ENCODE results near the gene LIN54. TPM values are rescaled to one million over a fixed set of nuclear protein-coding genes. Genes with fewer than 3 reads are reported as not detected.
A peak's percentile ranks its signal among the peaks of the same experiment; 100 is the strongest.

Gene LIN54
- polyA plus RNA-seq, 3 donors: 1.6 to 2.7 (median 2.2) TPM

DNA sequence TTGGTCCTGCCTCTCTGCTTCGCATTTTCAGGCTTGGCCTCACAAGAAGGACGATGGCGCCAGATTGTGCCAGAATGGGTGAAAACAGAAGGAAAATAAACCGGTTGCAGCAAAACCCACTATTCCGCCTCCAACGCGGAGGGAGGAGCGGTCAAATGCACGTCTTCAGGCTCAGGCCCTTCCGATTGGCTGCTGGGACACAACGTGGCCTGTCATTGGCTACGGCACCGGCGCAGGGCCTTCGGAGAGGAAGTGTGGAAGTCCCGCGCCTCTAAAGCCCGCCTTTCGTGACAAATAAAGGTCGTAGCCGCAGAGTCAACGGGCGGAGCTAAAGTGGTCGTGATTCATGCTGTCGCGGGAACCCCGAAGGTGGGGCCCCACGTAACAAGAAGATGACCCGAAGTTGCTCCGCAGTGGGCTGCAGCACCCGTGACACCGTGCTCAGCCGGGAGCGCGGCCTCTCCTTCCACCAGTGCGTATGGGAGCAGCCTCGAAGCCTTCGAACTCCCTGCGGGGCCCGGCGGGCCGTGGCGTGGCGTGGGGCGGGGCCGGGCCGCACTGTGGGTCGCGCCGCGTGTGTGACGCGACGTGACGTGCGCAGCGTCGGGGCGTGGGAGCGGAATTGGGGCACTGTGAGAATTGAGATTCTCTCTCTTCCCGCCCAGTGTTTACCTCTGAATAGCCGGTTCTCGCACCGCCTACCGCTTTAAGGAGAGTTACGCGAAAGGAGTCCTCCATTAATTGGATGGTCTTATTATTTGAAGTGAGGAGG, 110.0 kb downstream of the LIN54 start, which contains the start of gene THAP9:
Gene THAP9, plus strand, starts transcription at position 325 of the 772 bp plus-strand sequence. Its CDS starts 68 bp downstream, at position 393.
- 0 to 1% (median 0%) methylated on average over 67 of the region's 67 CpGs for WGBS, 3 donors
- H3K27ac ChIP-seq (ENCODE audit: low read depth, low read length): peak within 1 kb of the TSS; percentile 98

DNA sequence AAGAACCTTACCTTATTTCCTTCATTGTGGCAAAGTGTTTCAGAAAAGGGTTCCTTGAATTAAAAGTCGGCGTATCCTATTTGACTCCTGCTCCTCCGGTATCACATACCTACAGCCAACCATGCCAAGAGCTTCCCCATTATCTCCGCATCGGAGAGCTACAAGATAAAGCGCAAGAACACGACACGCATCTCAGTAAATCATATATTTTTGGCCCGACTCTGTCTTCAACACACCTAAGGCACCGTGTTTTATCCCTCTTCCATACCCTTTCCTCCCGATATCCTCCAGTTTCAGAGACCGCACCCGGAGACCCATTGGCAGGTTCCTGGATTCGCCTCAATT, 110.6 kb downstream of the LIN54 start:
- peak overlapping the region; percentile 86 for H3K27ac ChIP-seq (ENCODE audit: low read depth, low read length)
- WGBS, 3 donors: 0 to 1% (median 0%) methylated on average over 14 of the region's 14 CpGs

DNA sequence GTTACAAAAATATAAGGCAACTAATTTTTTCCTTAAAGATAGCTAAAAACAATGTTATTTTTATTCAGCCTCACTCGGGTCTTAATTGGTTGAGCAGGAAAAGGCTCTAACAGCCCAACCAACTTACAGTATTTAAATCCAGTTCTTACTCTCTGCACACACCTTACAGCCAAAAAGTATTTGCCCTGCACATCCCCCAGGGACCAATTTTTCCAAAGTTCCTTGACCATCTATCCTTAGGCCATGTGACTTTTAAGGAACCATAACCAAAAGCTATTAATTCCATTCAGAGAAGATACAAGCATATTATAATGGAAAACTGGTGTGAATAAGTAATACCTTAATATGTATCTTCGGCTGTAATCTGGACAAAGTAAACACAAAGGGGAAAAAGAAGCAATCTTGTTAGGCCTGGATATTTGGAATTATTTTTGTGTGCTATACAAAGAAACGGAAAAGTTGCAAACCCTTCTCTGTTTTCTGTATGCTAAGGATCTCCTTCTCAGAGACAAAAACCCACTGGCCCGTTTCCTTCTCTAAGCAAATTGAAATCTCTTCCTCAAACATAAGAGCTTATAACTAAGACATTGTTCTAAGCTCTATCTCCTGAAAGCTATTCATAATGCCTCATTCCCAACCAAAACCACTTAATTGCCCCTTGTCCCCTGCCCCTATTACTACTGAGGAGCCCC, 111.1 kb downstream of the LIN54 start:
- WGBS, 3 donors: 0 to 2% (median 1%) methylated on average over 4 of the region's 4 CpGs

DNA sequence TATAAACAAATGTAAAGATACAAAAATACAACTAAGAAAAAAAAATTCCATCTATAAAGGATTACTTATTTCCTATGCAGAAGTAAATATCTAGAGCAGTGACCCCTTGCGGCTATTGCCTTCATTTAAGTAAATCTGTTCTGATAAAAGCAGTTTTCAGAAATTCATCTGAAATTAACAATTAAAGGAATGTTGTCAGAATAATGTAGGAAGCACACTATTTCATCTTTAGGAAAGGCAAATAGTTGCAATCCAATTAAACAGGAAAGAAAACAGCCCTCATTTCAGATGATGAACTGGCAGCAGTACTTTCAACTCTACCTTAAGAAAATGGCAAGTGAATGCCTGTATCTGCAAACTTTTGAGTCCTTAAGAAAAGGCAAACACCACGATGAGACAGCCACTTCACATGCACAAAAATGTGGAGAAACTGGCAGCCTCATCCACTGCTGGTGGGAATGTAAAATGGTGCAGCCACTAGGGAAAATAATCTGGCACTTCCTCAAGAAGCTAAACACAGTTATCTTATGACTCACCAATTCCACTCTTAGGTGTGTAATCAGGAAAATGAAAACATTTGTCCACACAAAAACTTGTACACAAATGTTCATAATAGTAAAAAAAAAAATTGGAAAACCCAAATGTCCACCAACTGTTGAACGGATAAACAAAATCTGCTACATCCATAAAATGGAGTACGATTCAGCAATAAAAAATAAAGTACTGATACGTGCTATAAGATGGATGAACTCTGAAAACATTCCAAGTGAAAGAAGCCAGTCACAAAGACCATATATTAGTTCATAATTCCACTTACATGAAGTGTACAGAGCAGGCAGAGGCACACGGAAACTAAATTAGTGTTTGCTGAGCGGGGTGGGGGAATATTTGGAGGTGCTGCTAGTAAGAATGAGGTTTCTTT, 112.0 kb downstream of the LIN54 start:
- WGBS, 3 donors: 24 to 39% (median 36%) methylated on average over 7 of the region's 7 CpGs
- H3K27ac ChIP-seq (ENCODE audit: low read depth, low read length): no peak overlapping the region

More for the DNA sequence above, 111.1 kb downstream of the LIN54 start:
- peak overlapping the region; percentile 86 for H3K27ac ChIP-seq (ENCODE audit: low read depth, low read length)

DNA sequence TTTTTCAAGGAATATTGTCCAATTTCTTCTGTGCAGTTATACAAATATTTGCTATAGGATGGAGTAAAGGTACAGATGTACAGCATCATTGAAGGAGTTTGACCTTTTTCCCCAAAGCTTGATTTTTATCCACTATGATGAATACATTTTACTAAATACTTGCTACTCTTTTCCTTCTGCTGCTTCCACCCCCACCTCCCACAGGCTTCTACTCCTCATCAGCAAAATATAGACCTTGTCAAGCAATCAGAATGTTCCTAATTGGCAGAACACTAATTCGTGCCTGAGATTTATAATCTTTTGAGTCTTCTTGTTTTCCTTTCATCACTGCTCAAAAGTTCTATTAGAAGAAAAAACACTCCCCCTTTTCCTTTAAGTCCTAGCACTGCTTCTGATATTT, 113.9 kb downstream of the LIN54 start:
- H3K27ac ChIP-seq (ENCODE audit: low read depth, low read length): no peak overlapping the region
- 75 to 93% (median 84%) methylated on average over 1 of the region's 1 CpG for whole genome bisulfite sequencing, 3 donors

DNA sequence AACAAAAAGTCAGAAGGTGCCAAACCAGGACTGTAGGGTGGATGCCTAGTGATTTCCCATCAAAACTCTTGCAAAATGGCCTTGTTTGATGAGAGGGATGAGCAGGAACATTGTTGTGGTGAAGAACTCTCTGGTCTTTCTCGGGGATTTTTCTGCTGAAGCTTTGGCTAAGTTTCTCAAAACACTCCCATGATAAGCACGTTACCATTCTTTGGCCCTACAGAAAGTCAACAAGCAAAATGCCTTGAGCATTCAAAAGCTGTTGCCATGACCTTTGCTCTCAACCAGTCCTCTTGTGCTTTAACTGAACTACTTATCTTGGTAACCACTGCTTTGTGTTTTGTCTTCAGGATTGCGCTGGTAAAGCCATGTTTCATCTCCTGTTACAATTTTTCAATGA, 116.7 kb downstream of the LIN54 start:
- H3K27ac ChIP-seq (ENCODE audit: low read depth, low read length): no peak overlapping the region
- WGBS, 3 donors: 53 to 93% (median 92%) methylated on average over 3 of the region's 3 CpGs

- no peak overlapping the region for H3K27ac ChIP-seq (ENCODE audit: low read depth, low read length)
- 40 to 81% (median 80%) methylated on average over 1 of the region's 1 CpG for WGBS, 3 donors
Observed at GRCh38 chr4:82892467-82892802, 118.2 kb downstream of the LIN54 start.

DNA sequence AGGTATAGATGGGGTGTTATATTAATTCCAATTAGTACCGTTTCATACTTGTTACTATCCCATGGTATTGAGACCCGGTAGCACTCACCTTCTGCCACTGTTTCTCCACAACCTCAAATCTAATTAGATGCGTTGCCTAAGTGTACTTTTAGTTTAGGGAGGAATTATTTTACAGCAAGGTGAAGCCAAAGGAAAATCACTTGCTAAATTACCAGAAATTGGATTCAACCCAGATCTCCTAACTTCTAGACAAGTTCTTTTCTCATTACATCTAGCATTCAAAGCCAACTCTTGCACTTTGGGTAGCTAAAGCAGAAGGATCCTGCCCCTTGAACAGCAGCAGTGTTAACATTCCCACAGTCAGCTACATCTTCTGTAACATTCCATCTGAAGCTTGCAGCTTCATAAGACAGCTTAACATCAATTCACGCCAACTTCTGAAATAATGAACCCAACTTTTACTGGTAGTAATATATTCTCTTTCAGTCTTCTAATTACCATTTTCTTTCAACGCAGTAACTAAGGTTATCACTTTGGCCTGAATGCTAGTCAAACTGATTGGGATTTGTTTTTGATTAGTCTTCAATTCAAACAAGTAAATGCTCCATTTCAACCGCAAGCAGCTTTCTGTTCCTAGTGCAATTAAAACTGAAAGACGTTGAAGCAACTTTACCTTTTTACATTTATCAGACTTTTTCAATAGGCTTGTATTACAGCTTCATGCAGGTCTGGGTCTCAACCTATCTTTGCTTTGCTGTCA, 118.7 kb downstream of the LIN54 start:
- WGBS, 3 donors: 12 to 40% (median 32%) methylated on average over 7 of the region's 7 CpGs
- H3K27ac ChIP-seq (ENCODE audit: low read depth, low read length): no peak overlapping the region

DNA sequence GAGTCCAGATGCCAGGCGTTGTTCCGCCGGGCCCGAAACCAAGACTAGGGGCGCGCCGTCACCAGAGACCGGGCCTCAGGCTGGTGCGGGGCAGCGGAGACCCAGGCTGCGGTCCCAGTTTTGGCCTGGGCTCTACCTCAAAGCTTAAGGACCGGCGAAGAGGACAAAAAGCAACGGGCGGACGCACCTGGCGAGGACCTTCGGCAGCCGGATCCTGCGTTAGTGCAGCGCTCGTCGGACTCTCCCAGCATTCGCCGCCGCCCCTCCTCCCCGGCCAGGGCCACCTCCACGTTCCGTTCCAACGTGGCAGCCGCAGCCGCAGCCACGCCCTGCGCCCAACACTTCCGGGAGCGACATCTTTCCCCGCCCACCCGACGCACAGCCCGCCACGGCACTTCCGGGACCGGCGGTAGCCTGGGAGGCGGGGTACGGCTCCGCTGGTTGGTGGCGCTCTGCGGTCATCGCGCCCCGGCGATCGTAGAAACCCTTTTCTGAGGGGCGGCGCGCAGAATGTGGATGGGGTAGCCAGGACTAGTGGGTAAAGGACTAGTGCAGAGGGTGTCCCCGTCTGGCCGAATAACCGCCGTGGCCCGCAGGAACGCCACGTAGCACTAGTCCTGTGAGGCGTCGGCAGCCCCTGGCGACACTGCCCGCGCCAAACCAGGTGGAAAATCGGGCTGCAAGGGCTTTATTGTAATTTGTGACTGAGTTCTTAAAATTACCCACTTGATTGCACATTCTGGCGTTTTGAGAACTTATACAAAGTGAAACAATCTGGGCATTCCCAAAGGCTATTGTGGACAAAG, 119.5 kb downstream of the LIN54 start, which contains the start of gene SEC31A:
Gene SEC31A, minus strand, starts transcription at position 253 of the 806 bp plus-strand sequence. CDS start 9,217 bp downstream, outside the sequence.
- peak within 1 kb of the TSS; percentile 57 for H3K27ac ChIP-seq (ENCODE audit: low read depth, low read length)
- WGBS, 3 donors: 0 to 1% (median 1%) methylated on average over 67 to 71 of the region's 71 CpGs

GRCh38 chr4:82890528-82890900, 120.1 kb downstream of the LIN54 start:
- H3K27ac ChIP-seq (ENCODE audit: low read depth, low read length): peak overlapping the region; percentile 7
- 0 to 1% (median 0%) methylated on average over 16 of the region's 16 CpGs for WGBS, 3 donors

- 33 to 82% (median 67%) methylated on average over 6 of the region's 6 CpGs for WGBS, 3 donors
- no peak overlapping the region for H3K27ac ChIP-seq (ENCODE audit: low read depth, low read length)
Observed at GRCh38 chr4:82889287-82889686, 121.3 kb downstream of the LIN54 start.

DNA sequence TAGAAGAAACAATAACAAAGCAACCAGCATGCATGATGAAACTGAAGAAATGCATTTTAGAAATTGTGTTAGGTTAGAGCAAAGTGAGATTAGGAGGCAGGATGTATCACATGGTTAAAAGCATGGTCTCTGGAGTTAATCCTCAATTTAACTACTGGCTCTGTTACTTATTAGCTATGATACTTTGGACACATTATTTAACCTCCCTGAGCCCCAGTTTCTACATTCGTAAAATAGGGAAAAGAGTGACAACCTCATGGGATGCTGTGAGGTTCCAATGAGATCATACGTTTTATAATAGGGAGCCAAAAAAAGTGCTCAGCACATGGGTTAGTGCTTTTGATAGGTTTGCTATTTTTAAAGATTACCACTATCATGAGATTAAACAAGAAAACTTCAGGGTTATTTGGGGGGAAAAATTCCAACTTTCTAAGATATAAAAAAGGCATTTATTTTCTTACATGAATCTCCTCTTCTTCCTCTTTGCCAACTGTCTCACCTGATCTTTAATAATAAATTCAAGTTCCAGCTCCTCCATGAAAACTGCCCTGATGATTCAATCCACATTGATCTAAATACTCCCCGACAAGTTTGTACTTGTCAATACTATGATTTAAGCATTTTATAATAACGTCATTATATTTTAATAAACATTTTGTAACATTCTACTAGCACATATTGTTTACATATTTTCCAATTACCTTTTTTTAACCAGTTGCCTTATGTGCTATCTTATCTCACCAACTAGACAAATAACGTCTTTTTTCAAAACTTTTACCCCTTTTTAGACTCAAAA, 124.3 kb downstream of the LIN54 start:
- 17 to 55% (median 48%) methylated on average over 5 of the region's 5 CpGs for WGBS, 3 donors
- H3K27ac ChIP-seq (ENCODE audit: low read depth, low read length): no peak overlapping the region

GRCh38 chr4:82885410-82885809, 125.2 kb downstream of the LIN54 start:
- no peak overlapping the region for H3K27ac ChIP-seq (ENCODE audit: low read depth, low read length)

All from adipose tissue (tissue), 3 donors.